Transverse colon (tissue), 3 donors: Measurements from ENCODE around the gene H2BW2.
"Not testable (repeated sequence)": the region's sequence is repeated elsewhere in the genome, so short reads cannot be mapped to it uniquely, and the experiment has no call there.

ENCODE experiments used
- CTCF ChIP-seq, 5 experiments: fragments of 200-600 bp in 3 of 5; fragments of 450-650 bp in 2 of 5; sonication (generic) in 3 of 5; IDR thresholded peaks; 1 replicate in 2 of 5; 2 replicates in 3 of 5; pipeline ENCODE4 v1.5.1; 2016 to 2017; ENCODE audit warnings: antibody characterized with exemption in 5 of 5, inconsistent platforms in 3 of 5, mild to moderate bottlenecking in 2 of 5, moderate library complexity in 1 of 5
- EP300 ChIP-seq: sonication (generic); formaldehyde crosslinking; IDR thresholded peaks from one replicate; pipeline ENCODE4 v1.6.1; 2017; ENCODE audit warnings: antibody characterized with exemption, low read depth
- POLR2A ChIP-seq: fragments of 450-650 bp; IDR thresholded peaks from one replicate; pipeline ENCODE4 v1.6.1; 2016; ENCODE audit warnings: antibody characterized with exemption, mild to moderate bottlenecking, moderate library complexity

GRCh38 chrX:104075778-104076445 lies 36.2 kb downstream of the H2BW2 start, which contains the start of gene TMSB15C:
- TF ChIP-seq CTCF (IDR thresholded peaks at IDR 0.05); EP300; POLR2A: not testable (repeated sequence)
